Caco-2 (cell line): ENCODE measurements around the gene ORAI3. TPM values are rescaled to one million over a fixed set of nuclear protein-coding genes. Genes with fewer than 3 reads are reported as not detected.
"Not testable (repeated sequence)": the region's sequence is repeated elsewhere in the genome, so short reads cannot be mapped to it uniquely, and the experiment has no call there.

ENCODE experiments used
- BruUV-seq: library from RNA; stranded (reverse); fragments of 400-500 nt; replicated peaks from 2 replicates; lab custom pipeline; 2021; lab: Mats Ljungman, UMichigan
- CTCF ChIA-PET: fragments of 300-600 bp; sonication (Branson Sonifier 250); formaldehyde crosslinking; loops from one replicate; lab custom pipeline; 2022; ENCODE audit warnings: antibody characterized with exemption; lab: Charles Lee
- POLR2A ChIA-PET: fragments of 300-600 bp; sonication (Branson Sonifier 250); formaldehyde crosslinking; loops from one replicate; lab custom pipeline; 2022; ENCODE audit warnings: antibody characterized with exemption; lab: Charles Lee
- DNase-seq, 2 experiments: peaks; one replicate each; pipeline versions ENCODE4 v3.0.0 to v3.0.0-alpha.2; 2020 to 2022
- H3K27me3 ChIP-seq: replicated peaks from 2 replicates; pipeline ENCODE4 v1.6.0; 2011; ENCODE audit warnings: low read length; ENCODE audit not compliant: control insufficient read depth, insufficient read depth
- H3K36me3 ChIP-seq: 2 replicates; pipeline ENCODE4 v1.5.1; 2011; ENCODE audit warnings: low read length; ENCODE audit not compliant: control insufficient read depth, insufficient read depth
- H3K4me1 ChIP-seq: fragments of 250-450 bp; sonication (Bioruptor Pico); 2 replicates; pipeline ENCODE4 v1.5.1; 2020; ENCODE audit warnings: mild to moderate bottlenecking
- H3K4me3 ChIP-seq: 2 replicates; pipeline ENCODE4 v1.5.1; 2011; ENCODE audit warnings: low read depth, mild to moderate bottlenecking, control low read depth, low read length
- H3K9me3 ChIP-seq: fragments of 250-450 bp; sonication (Bioruptor Pico); 2 replicates; pipeline ENCODE4 v1.5.1; 2020; ENCODE audit warnings: mild to moderate bottlenecking, moderate library complexity
- H3K27ac Mint-ChIP-seq: one replicate; pipeline ENCODE4 v1.8.0; 2022; ENCODE audit warnings: mixed read lengths; ENCODE audit not compliant: unreplicated experiment
- H3K27me3 Mint-ChIP-seq: one replicate; pipeline ENCODE4 v1.8.0; 2022; ENCODE audit warnings: mixed read lengths; ENCODE audit not compliant: insufficient read depth, unreplicated experiment
- H3K36me3 Mint-ChIP-seq: one replicate; pipeline ENCODE4 v1.8.0; 2022; ENCODE audit warnings: mild to moderate bottlenecking, mixed read lengths; ENCODE audit not compliant: insufficient read depth, unreplicated experiment
- H3K4me1 Mint-ChIP-seq: one replicate; pipeline ENCODE4 v1.8.0; 2022; ENCODE audit warnings: low read depth, mixed read lengths; ENCODE audit not compliant: unreplicated experiment
- H3K4me3 Mint-ChIP-seq: one replicate; pipeline ENCODE4 v1.8.0; 2022; ENCODE audit warnings: mild to moderate bottlenecking, moderate library complexity, mixed read lengths; ENCODE audit not compliant: unreplicated experiment
- H3K9me3 Mint-ChIP-seq: one replicate; pipeline ENCODE4 v1.8.0; 2022; ENCODE audit warnings: mixed read lengths; ENCODE audit not compliant: unreplicated experiment
- intact Hi-C: fragments of 100-400 bp; cut with micrococcal nuclease; formaldehyde crosslinking; loops from one replicate; pipeline ENCODE4 v1.10.0; 2022; ENCODE audit not compliant: unreplicated experiment
- total RNA-seq: library from RNA; stranded (reverse); gene quantifications from 2 replicates; pipeline ENCODE4 v1.2.3, GENCODE V29; 2022
- TF ChIP-seq, protein P1 (sequence below), 2 experiments: fragments of 200-600 bp in 1 of 2; IDR thresholded peaks; 1 replicate in 1 of 2; 2 replicates in 1 of 2; pipeline versions ENCODE4 v1.5.1 to v1.8.0; 2011 to 2022; ENCODE audit warnings: antibody characterized with exemption in 1 of 2, control low read depth in 1 of 2, inconsistent platforms in 1 of 2, low read depth in 1 of 2, low read length in 1 of 2, mild to moderate bottlenecking in 1 of 2, moderate library complexity in 1 of 2; ENCODE audit not compliant: insufficient read depth in 1 of 2, severe bottlenecking in 1 of 2, unreplicated experiment in 1 of 2

The ORAI3 gene
- total RNA-seq, 1 experiment from 2014 or later, result 4.7 TPM

DNA sequence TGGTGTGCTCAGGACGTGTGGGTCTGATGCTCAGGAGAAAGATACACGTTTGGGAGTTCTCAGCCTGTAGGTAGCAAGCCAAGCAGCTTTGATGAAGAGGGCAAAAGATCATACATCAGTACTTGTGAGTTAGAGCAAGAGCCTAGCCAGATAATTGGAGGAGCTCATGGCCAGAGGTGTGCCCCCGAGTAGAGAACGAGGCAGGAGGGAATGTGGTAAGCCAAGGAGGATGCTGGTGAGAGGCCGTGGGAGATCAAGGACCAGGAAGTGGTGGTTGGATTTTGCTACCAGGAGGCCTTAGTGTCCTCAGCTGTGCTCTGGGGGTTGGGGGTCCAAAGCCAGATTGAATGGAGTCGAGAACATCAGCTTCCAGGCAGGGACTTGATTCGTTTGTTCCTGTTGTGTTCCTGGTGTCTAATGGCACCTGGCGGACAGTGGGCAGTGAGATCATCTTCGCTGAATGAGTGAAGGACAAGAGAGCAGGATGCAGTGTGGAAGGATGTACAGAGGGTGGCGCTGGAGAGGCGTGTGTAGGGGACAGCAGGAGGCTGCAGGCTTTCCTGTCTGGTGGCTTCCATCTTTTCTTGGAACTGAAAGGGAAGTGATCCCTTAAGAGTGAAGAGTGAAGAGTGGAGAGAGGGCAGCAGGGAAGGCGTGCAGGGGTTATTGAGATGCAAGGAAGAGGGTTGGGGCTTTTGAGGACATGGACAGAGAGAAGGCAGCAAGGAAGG, 13.9 kb upstream of the ORAI3 start:
- Mint-ChIP-seq H3K4me1 (no peaks in the 10 kb centered on the region), H3K36me3 (peaks cover 42% of the 10 kb centered on the region), H3K27me3 (no peaks in the 10 kb centered on the region), H3K27ac (no peak overlapping the region), H3K9me3 (no peaks in the 10 kb centered on the region), H3K4me3 (no peak overlapping the region)
- no peaks in the 10 kb centered on the region for H3K27me3 ChIP-seq
- no TSS peak for BruUV-seq
- no peak overlapping the region for H3K4me3 ChIP-seq
- H3K4me1 ChIP-seq, result no peaks in the 10 kb centered on the region
- H3K36me3 ChIP-seq, result peaks cover 2% of the 10 kb centered on the region; the same call in 1 of the 2 replicates
- TF ChIP-seq, protein P1, sequence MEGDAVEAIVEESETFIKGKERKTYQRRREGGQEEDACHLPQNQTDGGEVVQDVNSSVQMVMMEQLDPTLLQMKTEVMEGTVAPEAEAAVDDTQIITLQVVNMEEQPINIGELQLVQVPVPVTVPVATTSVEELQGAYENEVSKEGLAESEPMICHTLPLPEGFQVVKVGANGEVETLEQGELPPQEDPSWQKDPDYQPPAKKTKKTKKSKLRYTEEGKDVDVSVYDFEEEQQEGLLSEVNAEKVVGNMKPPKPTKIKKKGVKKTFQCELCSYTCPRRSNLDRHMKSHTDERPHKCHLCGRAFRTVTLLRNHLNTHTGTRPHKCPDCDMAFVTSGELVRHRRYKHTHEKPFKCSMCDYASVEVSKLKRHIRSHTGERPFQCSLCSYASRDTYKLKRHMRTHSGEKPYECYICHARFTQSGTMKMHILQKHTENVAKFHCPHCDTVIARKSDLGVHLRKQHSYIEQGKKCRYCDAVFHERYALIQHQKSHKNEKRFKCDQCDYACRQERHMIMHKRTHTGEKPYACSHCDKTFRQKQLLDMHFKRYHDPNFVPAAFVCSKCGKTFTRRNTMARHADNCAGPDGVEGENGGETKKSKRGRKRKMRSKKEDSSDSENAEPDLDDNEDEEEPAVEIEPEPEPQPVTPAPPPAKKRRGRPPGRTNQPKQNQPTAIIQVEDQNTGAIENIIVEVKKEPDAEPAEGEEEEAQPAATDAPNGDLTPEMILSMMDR (IDR thresholded peaks at IDR 0.05; ENCODE audit: insufficient read depth in 1 of 2, low read depth in 1 of 2, low read length in 1 of 2, severe bottlenecking in 1 of 2, unreplicated experiment in 1 of 2), result peak; percentile 50
- ChIA-PET CTCF (interaction anchor here (0.7 kb wide), 1 partner anchor 44 kb away, joined by 3 read pairs; no protein-coding TSS in a partner anchor), POLR2A (no interaction called here)
- intact Hi-C loops, result no loop called here
- H3K9me3 ChIP-seq, result no peaks in the 10 kb centered on the region
- peak in 1 of 2 experiments; percentile 59 for DNase-seq

DNA sequence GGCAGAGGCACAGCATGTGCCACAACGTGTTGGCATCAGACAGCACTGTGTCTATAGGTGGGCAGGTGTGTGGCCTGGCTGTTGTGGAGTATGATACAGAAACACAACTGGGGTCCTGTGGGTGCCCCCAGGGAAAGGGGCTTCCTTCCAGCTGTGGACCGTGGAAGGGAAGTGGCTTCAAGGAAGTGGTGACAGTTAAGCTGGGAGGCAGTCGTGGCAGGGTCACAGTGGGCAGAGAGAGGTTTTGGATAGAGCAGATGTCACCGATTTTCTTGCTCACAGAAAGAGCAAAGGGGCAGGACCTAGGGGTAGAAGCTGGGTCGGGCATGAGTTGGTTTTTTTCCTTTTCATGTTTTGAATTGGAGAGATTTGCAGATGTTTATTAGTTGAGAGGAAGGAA, 11.2 kb upstream of the ORAI3 start:
- Mint-ChIP-seq H3K4me1 (no peaks in the 10 kb centered on the region), H3K27me3 (no peaks in the 10 kb centered on the region), H3K36me3 (peaks cover 44% of the 10 kb centered on the region), H3K4me3 (no peak overlapping the region), H3K9me3 (no peaks in the 10 kb centered on the region), H3K27ac (no peak overlapping the region)
- TF ChIP-seq, protein P1 (IDR thresholded peaks at IDR 0.05; ENCODE audit: insufficient read depth in 1 of 2, low read depth in 1 of 2, low read length in 1 of 2, severe bottlenecking in 1 of 2, unreplicated experiment in 1 of 2), result no peak
- ChIA-PET POLR2A (no interaction called here), CTCF (interaction anchor here (0.8 kb wide), 1 partner anchor 159 kb away, joined by 3 read pairs; no protein-coding TSS in a partner anchor)
- intact Hi-C loops, result no loop called here
- DNase-seq, result no peak
- Histone ChIP-seq H3K36me3 (no peaks in the 10 kb centered on the region; the same call in 1 of the 2 replicates), H3K27me3 (no peaks in the 10 kb centered on the region), H3K9me3 (no peaks in the 10 kb centered on the region), H3K4me1 (peaks cover 7% of the 10 kb centered on the region; the same call in 1 of the 2 replicates), H3K4me3 (no peak overlapping the region)
- BruUV-seq, result no TSS peak

GRCh38 chr16:30939571-30939970, 9.3 kb upstream of the ORAI3 start:
- H3K9me3 ChIP-seq, H3K27me3 Mint-ChIP-seq, H3K27me3 ChIP-seq, H3K4me1 Mint-ChIP-seq, H3K9me3 Mint-ChIP-seq, H3K27ac Mint-ChIP-seq, H3K4me1 ChIP-seq, H3K4me3 ChIP-seq, H3K36me3 ChIP-seq, DNase-seq, H3K4me3 Mint-ChIP-seq, intact Hi-C loops, BruUV-seq, POLR2A ChIA-PET: not testable (repeated sequence)
- CTCF ChIA-PET, result interaction anchor here (0.6 to 1.1 kb wide), 2 partner anchors 95 to 289 kb away, joined by 3 to 4 read pairs; partner anchors contain the start of gene PRR14
- peaks cover 56% of the 10 kb centered on the region for H3K36me3 Mint-ChIP-seq
